ENCODE results near the gene NSUN4.

The NSUN4 gene

DNA sequence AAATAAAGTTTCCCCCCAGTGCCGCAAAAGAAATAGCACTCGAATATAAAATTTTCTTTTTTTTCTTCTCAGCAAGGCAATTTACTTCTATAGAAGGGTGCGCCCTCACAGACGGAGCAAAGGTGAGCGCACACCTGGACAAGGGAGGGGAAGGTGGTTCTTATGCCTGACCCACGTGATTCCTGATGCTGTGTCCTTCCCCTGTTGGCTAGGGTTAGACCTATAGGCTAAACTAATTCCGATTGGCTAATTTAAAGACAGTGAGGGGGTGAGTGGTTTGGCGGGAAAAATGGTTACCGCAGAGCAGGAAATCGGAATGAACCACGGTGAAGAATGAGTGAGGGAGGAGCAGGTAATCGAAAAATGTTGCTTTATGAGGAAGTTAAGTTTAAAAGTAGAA is 52.9 kb downstream of the NSUN4 start:
- CTCF ChIA-PET, result no interaction called here
- no peak for DNase-seq (ENCODE audit: low read depth, low spot score)
- H3K4me3 ChIP-seq (ENCODE audit: low read depth, low read length), result no peak overlapping the region
- POLR2A ChIA-PET, result no interaction called here
- TF ChIP-seq, protein P1, sequence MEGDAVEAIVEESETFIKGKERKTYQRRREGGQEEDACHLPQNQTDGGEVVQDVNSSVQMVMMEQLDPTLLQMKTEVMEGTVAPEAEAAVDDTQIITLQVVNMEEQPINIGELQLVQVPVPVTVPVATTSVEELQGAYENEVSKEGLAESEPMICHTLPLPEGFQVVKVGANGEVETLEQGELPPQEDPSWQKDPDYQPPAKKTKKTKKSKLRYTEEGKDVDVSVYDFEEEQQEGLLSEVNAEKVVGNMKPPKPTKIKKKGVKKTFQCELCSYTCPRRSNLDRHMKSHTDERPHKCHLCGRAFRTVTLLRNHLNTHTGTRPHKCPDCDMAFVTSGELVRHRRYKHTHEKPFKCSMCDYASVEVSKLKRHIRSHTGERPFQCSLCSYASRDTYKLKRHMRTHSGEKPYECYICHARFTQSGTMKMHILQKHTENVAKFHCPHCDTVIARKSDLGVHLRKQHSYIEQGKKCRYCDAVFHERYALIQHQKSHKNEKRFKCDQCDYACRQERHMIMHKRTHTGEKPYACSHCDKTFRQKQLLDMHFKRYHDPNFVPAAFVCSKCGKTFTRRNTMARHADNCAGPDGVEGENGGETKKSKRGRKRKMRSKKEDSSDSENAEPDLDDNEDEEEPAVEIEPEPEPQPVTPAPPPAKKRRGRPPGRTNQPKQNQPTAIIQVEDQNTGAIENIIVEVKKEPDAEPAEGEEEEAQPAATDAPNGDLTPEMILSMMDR (IDR thresholded peaks at IDR 0.05; ENCODE audit: insufficient read depth, low read length, missing control alignments), result no peak

DNA sequence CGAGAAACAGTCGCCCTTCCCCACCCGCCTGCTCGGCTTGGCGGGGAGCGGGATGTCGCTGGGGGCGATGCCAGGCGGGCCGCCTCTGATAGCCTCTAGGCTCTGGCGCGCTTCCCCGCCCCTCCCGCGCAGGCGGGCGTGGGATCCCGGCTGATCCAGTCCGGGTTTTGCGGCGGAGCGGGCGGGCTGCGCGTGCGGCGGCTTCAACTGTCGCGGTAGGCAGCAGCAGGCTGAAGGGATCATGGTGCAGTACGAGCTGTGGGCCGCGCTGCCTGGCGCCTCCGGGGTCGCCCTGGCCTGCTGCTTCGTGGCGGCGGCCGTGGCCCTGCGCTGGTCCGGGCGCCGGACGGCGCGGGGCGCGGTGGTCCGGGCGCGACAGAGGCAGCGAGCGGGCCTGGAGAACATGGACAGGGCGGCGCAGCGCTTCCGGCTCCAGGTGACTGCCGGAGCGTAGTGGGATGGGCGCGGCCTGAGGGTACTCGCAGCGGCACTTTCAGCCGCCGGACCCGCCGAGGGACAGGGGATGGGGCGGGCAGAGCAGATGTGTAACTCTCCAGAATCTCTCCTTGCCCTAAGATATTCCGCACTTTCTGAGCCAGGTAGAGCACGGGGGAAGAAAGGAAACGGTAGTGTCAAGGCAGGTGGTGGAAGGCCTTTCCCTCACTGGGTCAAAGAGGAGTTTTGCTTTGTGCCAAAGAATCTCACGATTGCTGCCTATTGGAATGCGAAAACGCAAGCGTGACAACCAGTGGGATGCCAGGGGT is 53.7 kb downstream of the NSUN4 start, which contains the start of gene FAAH:
FAAH (plus strand) TSS at position 210 of the 764 bp plus-strand sequence; CDS start at position 242, 32 bp downstream.
- ChIA-PET POLR2A (no interaction called here), CTCF (no interaction called here)
- TF ChIP-seq, protein P1 (IDR thresholded peaks at IDR 0.05; ENCODE audit: insufficient read depth, low read length, missing control alignments), result no peak
- DNase-seq (ENCODE audit: low read depth, low spot score), result no peak
- H3K4me3 ChIP-seq (ENCODE audit: low read depth, low read length), result peak within 1 kb of the TSS; percentile 27

DNA sequence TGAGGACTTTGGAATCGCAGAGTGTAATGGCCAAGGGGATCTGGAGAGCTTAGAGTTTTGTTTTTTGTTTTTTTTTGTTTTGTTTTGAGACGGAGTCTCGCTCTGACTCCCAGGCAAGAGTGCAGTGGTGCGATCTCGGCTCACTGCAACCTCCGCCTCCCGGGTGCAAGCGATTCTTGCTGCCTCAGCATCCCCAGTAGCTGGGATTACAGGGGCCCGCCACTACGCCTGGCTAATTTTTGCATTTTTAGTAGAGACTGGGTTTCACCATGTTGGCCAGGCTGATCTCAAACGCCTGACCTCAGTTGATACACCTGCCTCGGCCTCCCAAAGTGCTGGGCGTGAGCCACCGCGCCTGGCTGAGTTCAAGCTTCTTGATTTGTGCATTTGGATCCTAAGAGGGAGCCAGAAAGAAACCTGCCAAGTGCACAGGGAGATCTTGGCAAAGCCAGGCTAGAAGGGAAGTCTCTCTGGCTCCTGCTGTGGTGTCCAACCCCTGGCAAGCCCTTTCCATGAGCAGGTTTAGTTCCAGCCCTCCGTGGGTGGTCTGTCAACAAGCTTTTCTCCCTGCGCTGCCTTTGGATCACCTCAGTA is 54.4 kb downstream of the NSUN4 start:
- DNase-seq (ENCODE audit: low read depth, low spot score), result no peak
- ChIA-PET CTCF (no interaction called here), POLR2A (no interaction called here)
- TF ChIP-seq, protein P1 (IDR thresholded peaks at IDR 0.05; ENCODE audit: insufficient read depth, low read length, missing control alignments), result no peak
- no peak overlapping the region for H3K4me3 ChIP-seq (ENCODE audit: low read depth, low read length)

DNA sequence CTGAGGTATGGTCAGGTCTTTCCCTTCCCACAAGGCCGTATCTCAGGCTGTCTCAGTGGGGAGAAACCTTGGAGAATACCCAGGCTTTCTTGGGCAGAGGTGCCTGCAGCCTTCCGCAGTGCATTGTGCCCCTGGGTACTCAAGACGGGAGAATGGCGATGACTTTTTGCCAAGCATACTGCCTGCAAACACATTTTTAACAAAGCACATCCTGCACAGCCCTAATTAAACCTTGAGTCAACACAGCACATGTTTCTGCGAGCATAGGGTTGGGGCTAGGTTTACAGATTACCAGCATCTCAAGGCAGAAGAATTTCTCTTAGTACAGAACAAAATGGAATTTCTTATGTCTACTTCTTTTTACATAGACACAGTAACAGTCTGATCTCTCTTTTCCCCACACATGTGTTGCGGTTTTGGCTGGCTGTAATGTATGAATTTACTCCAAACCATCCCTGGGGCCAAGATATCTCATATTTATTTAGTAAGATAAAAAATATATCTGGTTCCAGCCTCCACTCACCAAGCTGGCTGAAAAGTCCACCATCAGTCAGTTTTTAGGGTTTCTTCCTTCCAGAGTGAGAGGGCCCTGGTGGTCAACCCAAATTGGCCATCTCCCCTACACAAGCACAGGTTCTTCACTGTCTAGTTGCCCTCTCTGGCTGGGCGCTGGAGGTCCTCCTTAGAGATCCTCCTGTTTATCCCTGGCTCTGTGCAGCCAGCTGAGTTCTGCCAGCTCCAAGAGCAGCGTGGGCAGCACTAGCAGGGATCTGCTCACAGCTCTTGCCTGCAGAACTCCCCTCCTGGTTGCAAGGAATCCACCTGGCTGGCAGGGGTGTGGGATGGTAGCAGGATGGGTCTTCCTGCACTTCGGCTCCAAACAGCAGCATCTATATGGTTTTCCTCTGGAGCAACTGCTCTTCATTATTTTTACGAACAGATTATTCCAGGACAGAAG is 56.1 kb downstream of the NSUN4 start:
- POLR2A ChIA-PET, result no interaction called here
- TF ChIP-seq, protein P1 (IDR thresholded peaks at IDR 0.05; ENCODE audit: insufficient read depth, low read length, missing control alignments), result no peak
- CTCF ChIA-PET, result no interaction called here
- no peak for DNase-seq (ENCODE audit: low read depth, low spot score)
- H3K4me3 ChIP-seq (ENCODE audit: low read depth, low read length), result no peak overlapping the region

DNA sequence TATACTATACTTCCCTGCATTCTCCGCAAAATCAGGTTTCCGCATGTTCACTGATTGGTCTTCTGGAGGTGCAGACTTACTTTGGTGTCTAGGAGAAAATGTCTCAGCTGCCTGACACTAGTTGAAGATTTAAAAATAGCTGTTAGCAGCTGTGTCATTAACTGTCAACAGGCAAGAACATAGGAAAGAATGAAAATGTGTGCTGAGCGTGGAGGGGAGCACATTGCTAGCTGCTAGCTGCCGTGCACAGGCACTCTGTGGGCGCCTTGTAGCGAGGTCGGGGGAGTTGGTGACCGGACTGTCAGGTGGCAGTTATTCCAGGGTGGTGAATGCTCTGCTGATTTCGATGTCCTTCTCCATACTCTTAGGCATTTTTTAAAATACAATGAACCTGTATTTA is 58.7 kb downstream of the NSUN4 start:
- TF ChIP-seq, protein P1 (IDR thresholded peaks at IDR 0.05; ENCODE audit: insufficient read depth, low read length, missing control alignments), result no peak
- CTCF ChIA-PET, result no interaction called here
- H3K4me3 ChIP-seq (ENCODE audit: low read depth, low read length), result no peak overlapping the region
- POLR2A ChIA-PET, result no interaction called here
- DNase-seq (ENCODE audit: low read depth, low spot score), result no peak

DNA sequence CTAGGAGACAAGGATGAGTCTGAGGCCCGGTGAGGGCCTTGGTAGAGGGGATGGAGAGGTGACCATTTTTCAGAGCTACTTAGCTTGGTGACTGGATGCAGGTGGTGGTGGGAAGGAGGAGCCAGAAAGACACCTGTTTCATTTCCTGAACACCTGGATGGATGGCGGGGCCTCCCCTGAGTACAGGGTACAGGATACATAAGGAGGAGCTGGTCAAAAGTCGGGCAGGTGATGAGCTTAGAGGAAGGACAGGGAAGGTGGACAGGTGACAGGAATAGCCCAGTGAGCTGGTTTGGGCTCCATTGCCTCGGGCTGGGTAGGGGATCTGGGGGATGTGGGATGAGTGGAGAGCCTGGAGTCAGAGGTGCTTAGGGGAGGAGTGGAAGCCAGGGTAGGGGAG is 59.8 kb downstream of the NSUN4 start:
- no peak overlapping the region for H3K4me3 ChIP-seq (ENCODE audit: low read depth, low read length)
- DNase-seq (ENCODE audit: low read depth, low spot score), result no peak
- CTCF ChIA-PET, result interaction anchor here (0.7 to 10.9 kb wide), 5 partner anchors 45 to 140 kb away, joined by 3 to 112 read pairs (median 4); no protein-coding TSS in a partner anchor
- POLR2A ChIA-PET, result no interaction called here
- TF ChIP-seq, protein P1 (IDR thresholded peaks at IDR 0.05; ENCODE audit: insufficient read depth, low read length, missing control alignments), result no peak
